ENCODE results near the gene EHMT1. TPM values are rescaled to one million over a fixed set of nuclear protein-coding genes. Genes with fewer than 3 reads are reported as not detected.

EHMT1 gene
- total RNA-seq, 1 donor from 2014 or later: 163 TPM

DNA sequence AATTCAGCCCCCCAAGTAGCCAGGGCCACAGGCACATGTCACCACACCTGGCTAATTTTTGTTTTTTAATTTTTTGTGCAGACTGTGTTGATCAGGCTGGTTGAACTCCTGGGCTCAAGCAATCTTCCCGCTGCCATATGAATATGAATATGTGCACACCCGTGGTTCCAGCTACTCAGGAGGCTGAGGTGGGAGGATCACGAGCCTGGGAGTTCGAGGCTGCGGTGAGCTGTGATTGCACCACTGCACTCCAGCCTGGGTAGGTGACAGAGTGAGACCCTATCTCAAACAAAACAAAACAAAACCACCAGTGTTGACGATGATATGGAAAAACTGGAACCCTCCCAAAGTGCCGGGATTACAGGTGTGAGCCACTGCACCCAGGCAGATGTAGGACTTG lies 32.0 kb downstream of the EHMT1 start:
- TF ChIP-seq, protein P1, sequence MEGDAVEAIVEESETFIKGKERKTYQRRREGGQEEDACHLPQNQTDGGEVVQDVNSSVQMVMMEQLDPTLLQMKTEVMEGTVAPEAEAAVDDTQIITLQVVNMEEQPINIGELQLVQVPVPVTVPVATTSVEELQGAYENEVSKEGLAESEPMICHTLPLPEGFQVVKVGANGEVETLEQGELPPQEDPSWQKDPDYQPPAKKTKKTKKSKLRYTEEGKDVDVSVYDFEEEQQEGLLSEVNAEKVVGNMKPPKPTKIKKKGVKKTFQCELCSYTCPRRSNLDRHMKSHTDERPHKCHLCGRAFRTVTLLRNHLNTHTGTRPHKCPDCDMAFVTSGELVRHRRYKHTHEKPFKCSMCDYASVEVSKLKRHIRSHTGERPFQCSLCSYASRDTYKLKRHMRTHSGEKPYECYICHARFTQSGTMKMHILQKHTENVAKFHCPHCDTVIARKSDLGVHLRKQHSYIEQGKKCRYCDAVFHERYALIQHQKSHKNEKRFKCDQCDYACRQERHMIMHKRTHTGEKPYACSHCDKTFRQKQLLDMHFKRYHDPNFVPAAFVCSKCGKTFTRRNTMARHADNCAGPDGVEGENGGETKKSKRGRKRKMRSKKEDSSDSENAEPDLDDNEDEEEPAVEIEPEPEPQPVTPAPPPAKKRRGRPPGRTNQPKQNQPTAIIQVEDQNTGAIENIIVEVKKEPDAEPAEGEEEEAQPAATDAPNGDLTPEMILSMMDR (conservative IDR thresholded peaks at IDR 0.05): no peak
- peaks cover 6% of the 10 kb centered on the region for H3K4me1 Mint-ChIP-seq

DNA sequence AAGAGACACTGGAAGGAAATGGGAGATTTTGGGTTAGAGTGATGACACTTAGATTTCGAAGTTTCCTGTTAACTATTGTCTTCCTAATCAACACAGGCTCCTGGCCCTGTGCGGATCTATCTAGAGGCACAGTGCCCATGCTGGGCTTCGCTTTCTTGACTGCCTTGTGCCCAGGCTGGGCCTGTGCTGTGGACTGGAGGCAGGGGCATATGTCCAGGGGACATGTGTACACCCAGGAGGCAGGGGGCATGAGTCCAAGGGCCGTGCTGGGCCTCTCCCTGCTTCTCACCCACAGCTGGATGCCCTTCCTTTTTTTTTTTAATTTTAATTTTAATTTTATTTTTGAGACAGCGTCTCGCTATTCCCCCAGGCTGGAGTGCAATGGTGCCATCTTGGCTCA lies 37.6 kb downstream of the EHMT1 start:
- TF ChIP-seq, protein P1 (conservative IDR thresholded peaks at IDR 0.05): no peak
- no peaks in the 10 kb centered on the region for H3K27me3 Mint-ChIP-seq (ENCODE audit: low read depth)
- H3K9me3 Mint-ChIP-seq: no peaks in the 10 kb centered on the region
- no peak for DNase-seq (ENCODE audit: low read depth, low spot score)
- no peak overlapping the region for H3K4me3 Mint-ChIP-seq
- no peak overlapping the region for H3K27ac Mint-ChIP-seq (ENCODE audit: unreplicated experiment)
- peaks cover 6% of the 10 kb centered on the region for H3K36me3 Mint-ChIP-seq (ENCODE audit: low read depth)
- H3K4me1 Mint-ChIP-seq: peaks cover 5% of the 10 kb centered on the region

More for the DNA sequence above, 32.0 kb downstream of the EHMT1 start:
- no peaks in the 10 kb centered on the region for H3K9me3 Mint-ChIP-seq
- H3K4me3 Mint-ChIP-seq: no peak overlapping the region
- DNase-seq (ENCODE audit: low read depth, low spot score): no peak
- H3K27ac Mint-ChIP-seq (ENCODE audit: unreplicated experiment): no peak overlapping the region
- H3K36me3 Mint-ChIP-seq (ENCODE audit: low read depth): peaks cover 8% of the 10 kb centered on the region
- H3K27me3 Mint-ChIP-seq (ENCODE audit: low read depth): no peaks in the 10 kb centered on the region

DNA sequence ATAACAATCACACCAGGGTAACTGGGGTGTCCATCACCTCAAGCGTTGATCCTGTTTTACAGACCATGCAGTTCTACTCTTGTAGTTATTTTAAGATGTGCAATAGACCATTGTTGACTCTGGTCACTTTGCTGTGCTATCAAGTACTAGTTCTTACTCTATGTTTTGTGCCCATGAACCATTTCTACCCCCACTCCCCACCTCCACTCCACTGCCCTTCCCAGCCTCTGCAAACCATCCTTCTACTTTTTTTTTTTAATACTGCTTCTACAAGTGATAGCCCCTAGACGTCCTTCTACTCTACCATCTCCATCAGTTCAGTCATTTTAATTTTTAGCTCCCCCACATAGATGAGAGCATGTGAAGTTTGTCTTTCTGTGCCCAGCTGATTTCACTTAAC lies 38.8 kb downstream of the EHMT1 start:
- Mint-ChIP-seq H3K27ac (ENCODE audit: unreplicated experiment) (no peak overlapping the region), H3K4me3 (no peak overlapping the region), H3K36me3 (ENCODE audit: low read depth) (peaks cover 6% of the 10 kb centered on the region), H3K9me3 (no peaks in the 10 kb centered on the region), H3K27me3 (ENCODE audit: low read depth) (no peaks in the 10 kb centered on the region), H3K4me1 (peaks cover 5% of the 10 kb centered on the region)
- DNase-seq (ENCODE audit: low read depth, low spot score): no peak
- TF ChIP-seq, protein P1 (conservative IDR thresholded peaks at IDR 0.05): no peak

DNA sequence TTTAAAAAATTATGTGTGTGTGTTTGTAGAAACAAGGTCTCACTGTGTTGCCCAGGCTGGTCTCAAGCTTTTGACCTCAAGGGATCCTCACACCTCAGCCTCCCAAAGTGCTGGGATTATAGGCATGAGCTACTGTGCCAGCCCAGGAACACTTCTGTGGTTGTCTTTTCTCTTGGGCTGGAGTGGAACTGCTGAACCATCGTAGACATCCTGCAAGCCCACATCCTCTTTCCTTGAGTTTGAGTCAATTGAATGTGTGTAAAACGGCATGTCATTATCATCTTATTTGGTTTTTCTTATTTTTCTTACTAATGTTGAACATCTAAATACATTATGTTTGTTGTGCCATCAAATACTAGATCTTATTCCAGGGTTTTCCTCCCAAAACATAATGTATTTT lies 40.0 kb downstream of the EHMT1 start:
- Mint-ChIP-seq H3K36me3 (ENCODE audit: low read depth) (peaks cover 6% of the 10 kb centered on the region), H3K27me3 (ENCODE audit: low read depth) (no peaks in the 10 kb centered on the region), H3K4me1 (peaks cover 5% of the 10 kb centered on the region), H3K27ac (ENCODE audit: unreplicated experiment) (no peak overlapping the region), H3K4me3 (no peak overlapping the region), H3K9me3 (no peaks in the 10 kb centered on the region)
- no peak for DNase-seq (ENCODE audit: low read depth, low spot score)
- TF ChIP-seq, protein P1 (conservative IDR thresholded peaks at IDR 0.05): no peak

DNA sequence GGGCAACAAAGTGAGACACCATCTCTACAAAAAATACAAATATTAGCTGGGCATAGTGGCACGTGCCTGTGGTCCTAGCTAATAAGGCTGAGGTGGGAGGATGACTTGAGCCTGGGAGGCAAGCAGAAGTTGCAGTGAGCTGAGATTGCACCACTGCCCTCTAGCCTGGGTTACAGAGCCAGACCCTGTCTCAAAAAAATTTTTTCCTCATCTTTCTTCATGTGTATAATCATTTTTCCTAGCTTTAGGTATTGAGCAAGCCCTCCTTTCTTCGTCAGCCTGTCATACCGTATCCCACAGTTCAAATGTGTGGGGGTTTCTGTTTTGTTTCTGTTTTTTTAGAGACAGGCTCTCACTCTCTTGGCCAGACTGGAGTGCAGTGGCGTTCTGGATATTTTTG lies 41.3 kb downstream of the EHMT1 start:
- Mint-ChIP-seq H3K27me3 (ENCODE audit: low read depth) (no peaks in the 10 kb centered on the region), H3K27ac (ENCODE audit: unreplicated experiment) (no peak overlapping the region), H3K4me3 (no peak overlapping the region), H3K4me1 (peaks cover 15% of the 10 kb centered on the region), H3K36me3 (ENCODE audit: low read depth) (peaks cover 4% of the 10 kb centered on the region), H3K9me3 (no peaks in the 10 kb centered on the region)
- TF ChIP-seq, protein P1 (conservative IDR thresholded peaks at IDR 0.05): no peak
- DNase-seq (ENCODE audit: low read depth, low spot score): no peak

DNA sequence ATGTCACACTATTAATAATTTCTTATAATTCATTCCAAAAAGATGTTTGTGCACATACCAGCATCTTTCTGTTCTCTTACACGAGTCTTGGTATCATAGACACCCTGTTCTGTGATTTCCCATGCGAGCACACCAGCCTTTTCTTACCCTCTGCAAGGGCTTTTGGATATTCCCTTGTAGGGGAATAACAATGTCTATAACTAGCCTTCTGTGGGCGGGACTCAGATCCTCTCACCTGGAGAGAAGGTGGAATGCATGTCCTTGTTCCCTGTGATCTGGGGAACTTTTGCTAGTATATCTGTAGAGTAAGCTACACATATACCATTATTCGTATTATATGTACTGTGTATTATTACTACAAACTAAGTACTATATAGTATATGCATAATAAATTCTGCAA lies 44.8 kb downstream of the EHMT1 start:
- TF ChIP-seq, protein P1 (conservative IDR thresholded peaks at IDR 0.05): no peak
- Mint-ChIP-seq H3K27ac (ENCODE audit: unreplicated experiment) (no peak overlapping the region), H3K9me3 (no peaks in the 10 kb centered on the region), H3K4me1 (peaks cover 42% of the 10 kb centered on the region), H3K4me3 (no peak overlapping the region), H3K36me3 (ENCODE audit: low read depth) (peaks cover 4% of the 10 kb centered on the region), H3K27me3 (ENCODE audit: low read depth) (no peaks in the 10 kb centered on the region)
- DNase-seq (ENCODE audit: low read depth, low spot score): no peak

Measured in neural crest cell (in vitro differentiated cells).